SK-MEL-5 (cell line): Measurements from ENCODE around the gene SREBF1. TPM values are rescaled to one million over a fixed set of nuclear protein-coding genes. Genes with fewer than 3 reads are reported as not detected.

Source experiments
- DNase-seq: peaks from one replicate; pipeline ENCODE4 v3.0.0-alpha.2; 2016; ENCODE audit warnings: low read depth, low spot score
- in situ Hi-C: cut with HindIII; loops from 2 replicates; pipeline ENCODE4 v1.10.0; 2016; ENCODE audit warnings: low sequenced_read_pairs, high pct_unique_total_duplicates, low pct_unique_long_range_greater_than_20kb
- total RNA-seq: library from RNA; depleted of rRNA; stranded (reverse); fragments of >200 nt; shearing (Covaris generic); gene quantifications from 2 replicates; pipeline ENCODE4 v1.2.3, GENCODE V29; 2014

The SREBF1 gene
- total RNA-seq, 1 experiment from 2014 or later = 77.3 TPM

- in situ Hi-C loops = no loop called here
- DNase-seq = no peak
Measured at GRCh38 chr17:17845046-17845775, 8.4 kb upstream of the SREBF1 start.

GRCh38 chr17:17844500-17844899 lies 7.7 kb upstream of the SREBF1 start:
- DNase-seq = no peak
- in situ Hi-C loops = no loop called here

GRCh38 chr17:17844079-17844478 lies 7.3 kb upstream of the SREBF1 start:
- no peak for DNase-seq
- in situ Hi-C loops = no loop called here

GRCh38 chr17:17843096-17843495 lies 6.3 kb upstream of the SREBF1 start:
- DNase-seq = no peak
- in situ Hi-C loops = no loop called here

- no peak for DNase-seq
- in situ Hi-C loops = no loop called here
Measured at GRCh38 chr17:17842111-17842876, 5.5 kb upstream of the SREBF1 start.

GRCh38 chr17:17841601-17842025 lies 4.8 kb upstream of the SREBF1 start:
- no peak for DNase-seq
- in situ Hi-C loops = no loop called here

GRCh38 chr17:17840751-17841591 lies 4.2 kb upstream of the SREBF1 start:
- DNase-seq = peak; percentile 69
- in situ Hi-C loops = no loop called here

- DNase-seq = peak; percentile 85
- in situ Hi-C loops = no loop called here
Measured at GRCh38 chr17:17839791-17840707, 3.3 kb upstream of the SREBF1 start.

- in situ Hi-C loops = no loop called here
- peak; percentile 90 for DNase-seq
Measured at GRCh38 chr17:17837966-17838962, 1.5 kb upstream of the SREBF1 start.

GRCh38 chr17:17837380-17837821 lies 615 bp upstream of the SREBF1 start:
- DNase-seq = peak; percentile 62
- in situ Hi-C loops = no loop called here

- in situ Hi-C loops = no loop called here
- peak; percentile 95 for DNase-seq
Measured at GRCh38 chr17:17836250-17836817, 452 bp downstream of the SREBF1 start.

- DNase-seq = no peak
- in situ Hi-C loops = no loop called here
Measured at GRCh38 chr17:17835415-17836249, 1.2 kb downstream of the SREBF1 start.

- DNase-seq = no peak
- in situ Hi-C loops = no loop called here
Measured at GRCh38 chr17:17834974-17835373, 1.8 kb downstream of the SREBF1 start.

- no peak for DNase-seq
- in situ Hi-C loops = no loop called here
Measured at GRCh38 chr17:17833658-17834357, 3.0 kb downstream of the SREBF1 start.

GRCh38 chr17:17832032-17832363 lies 4.8 kb downstream of the SREBF1 start:
- in situ Hi-C loops = no loop called here
- no peak for DNase-seq
